CD4-positive, alpha-beta T cell treated with Interleukin-12 subunit alpha and Interleukin-12 subunit beta, for 1 hour (primary cell): ENCODE measurements around the gene WDR48.

Experiments used
- DNase-seq: peaks from one replicate; pipeline ENCODE4 v3.0.0-alpha.2; 2020

Gene WDR48

GRCh38 chr3:39141171-39141995, 89.6 kb downstream of the WDR48 start:
- no peak for DNase-seq

GRCh38 chr3:39142067-39142466, 90.3 kb downstream of the WDR48 start:
- DNase-seq: no peak

- no peak for DNase-seq
Observed at GRCh38 chr3:39143051-39143885, 91.5 kb downstream of the WDR48 start.

GRCh38 chr3:39144095-39144747, 92.4 kb downstream of the WDR48 start:
- DNase-seq: no peak

DNA sequence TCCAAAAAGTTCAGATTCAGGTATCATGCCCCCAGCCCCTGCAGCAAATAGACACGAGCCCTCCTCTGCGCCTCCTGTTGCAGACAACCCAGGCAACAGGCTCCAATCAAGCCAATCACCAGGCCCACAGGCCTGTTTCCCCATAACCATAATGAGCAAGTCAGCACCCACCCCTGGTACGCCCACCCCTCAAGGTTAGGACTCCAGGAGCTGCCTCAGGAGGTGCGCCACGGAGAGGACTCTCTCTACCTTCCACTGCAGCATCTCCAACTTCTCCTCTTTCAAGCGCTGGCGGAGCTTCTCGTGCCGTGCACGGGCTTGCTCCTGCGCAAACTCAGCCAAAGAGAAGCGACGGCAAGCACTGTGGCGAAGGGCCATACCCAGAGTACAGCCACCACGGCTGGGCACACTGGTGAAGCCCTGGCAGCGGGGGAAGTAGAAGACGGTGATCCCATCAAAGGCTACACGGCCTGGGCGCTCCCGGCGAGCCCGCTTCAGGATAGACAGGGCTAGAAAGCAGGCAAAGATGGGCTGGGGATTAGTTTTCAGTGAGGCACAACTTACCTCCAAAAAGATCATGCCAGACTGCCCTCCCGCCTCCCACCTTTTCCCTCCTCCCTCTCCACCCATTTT, 93.0 kb downstream of the WDR48 start:
- no peak for DNase-seq

GRCh38 chr3:39146083-39146501, 94.3 kb downstream of the WDR48 start:
- DNase-seq: no peak
